H9 (cell line): Measurements from ENCODE around the gene NAA10. TPM values are rescaled to one million over a fixed set of nuclear protein-coding genes. Genes with fewer than 3 reads are reported as not detected.
A peak's percentile ranks its signal among the peaks of the same experiment; 100 is the strongest.

Experiments used
- DNase-seq: peaks from one replicate; pipeline ENCODE4 v3.0.0-alpha.2; 2017
- H2AFZ ChIP-seq: one replicate; pipeline ENCODE4 v1.6.1; 2013; ENCODE audit warnings: mild to moderate bottlenecking, low read length, control low read depth, moderate library complexity
- H2AK5ac ChIP-seq: 2 replicates; pipeline ENCODE4 v1.6.1; 2013; ENCODE audit warnings: low read length, control low read depth, mixed read lengths; ENCODE audit not compliant: insufficient read length
- H2BK120ac ChIP-seq: one replicate; pipeline ENCODE4 v1.6.1; 2013; ENCODE audit warnings: low read depth, mild to moderate bottlenecking, low read length, control low read depth, inconsistent platforms; ENCODE audit not compliant: poor library complexity, severe bottlenecking
- H2BK12ac ChIP-seq: 2 replicates; pipeline ENCODE4 v1.6.1; 2013; ENCODE audit warnings: low read length, control low read depth, mixed read lengths, low read depth; ENCODE audit not compliant: insufficient read length
- H2BK15ac ChIP-seq: 2 replicates; pipeline ENCODE4 v1.6.1; 2013; ENCODE audit warnings: low read depth, low read length, control low read depth
- H2BK20ac ChIP-seq: one replicate; pipeline ENCODE4 v1.6.1; 2013; ENCODE audit warnings: low read depth, mild to moderate bottlenecking, low read length, control low read depth, inconsistent platforms; ENCODE audit not compliant: poor library complexity, severe bottlenecking
- H2BK5ac ChIP-seq: 2 replicates; pipeline ENCODE4 v1.6.1; 2013; ENCODE audit warnings: low read length, control low read depth, mixed read lengths; ENCODE audit not compliant: insufficient read length
- H3K14ac ChIP-seq: 2 replicates; pipeline ENCODE4 v1.6.1; 2013; ENCODE audit warnings: low read length, control low read depth; ENCODE audit not compliant: insufficient read depth
- H3K18ac ChIP-seq: 2 replicates; pipeline ENCODE4 v1.6.1; 2013; ENCODE audit warnings: low read depth, mild to moderate bottlenecking, mixed read lengths, low read length, control low read depth; ENCODE audit not compliant: insufficient read length
- H3K23ac ChIP-seq: 2 replicates; pipeline ENCODE4 v1.6.1; 2013; ENCODE audit warnings: low read length, control low read depth, mixed read lengths, low read depth; ENCODE audit not compliant: insufficient read length
- H3K23me2 ChIP-seq: 2 replicates; pipeline ENCODE4 v1.6.1; 2013; ENCODE audit warnings: low read depth, mild to moderate bottlenecking, mixed read lengths, low read length, control low read depth; ENCODE audit not compliant: insufficient read length, poor library complexity, severe bottlenecking
- H3K27ac ChIP-seq: 2 replicates; pipeline ENCODE4 v1.5.1; 2013; ENCODE audit warnings: low read length, control low read depth, mixed read lengths, low read depth; ENCODE audit not compliant: insufficient read length
- H3K27me3 ChIP-seq: 2 replicates; pipeline ENCODE4 v1.6.1; 2013; ENCODE audit warnings: low read length, control low read depth, inconsistent platforms; ENCODE audit not compliant: insufficient read depth
- H3K4ac ChIP-seq: 2 replicates; pipeline ENCODE4 v1.6.1; 2013; ENCODE audit warnings: low read depth, mild to moderate bottlenecking, control low read depth, inconsistent platforms, low read length, moderate library complexity
- H3K4me1 ChIP-seq: 2 replicates; pipeline ENCODE4 v1.6.1; 2013; ENCODE audit warnings: low read length, control low read depth, inconsistent platforms; ENCODE audit not compliant: insufficient read depth
- H3K4me2 ChIP-seq: 2 replicates; pipeline ENCODE4 v1.6.1; 2013; ENCODE audit warnings: low read length, control low read depth, mixed read lengths; ENCODE audit not compliant: insufficient read length, insufficient read depth
- H3K56ac ChIP-seq: 2 replicates; pipeline ENCODE4 v1.6.1; 2013; ENCODE audit warnings: low read depth, mild to moderate bottlenecking, mixed read lengths, low read length, control low read depth; ENCODE audit not compliant: insufficient read length
- H3K79me1 ChIP-seq: 2 replicates; pipeline ENCODE4 v1.6.1; 2013; ENCODE audit warnings: low read depth, mild to moderate bottlenecking, moderate library complexity, low read length, control low read depth, inconsistent platforms; ENCODE audit not compliant: insufficient read depth, poor library complexity, severe bottlenecking
- H3K79me2 ChIP-seq: 2 replicates; pipeline ENCODE4 v1.6.1; 2013; ENCODE audit warnings: low read length, control low read depth, inconsistent platforms; ENCODE audit not compliant: insufficient read depth
- H3K9ac ChIP-seq: 2 replicates; pipeline ENCODE4 v1.6.1; 2013; ENCODE audit warnings: low read length, control low read depth, mixed read lengths; ENCODE audit not compliant: insufficient read length; ENCODE audit errors: extremely low read depth
- H3K9me3 ChIP-seq: one replicate; pipeline ENCODE4 v1.6.1; 2013; ENCODE audit warnings: low read depth, low read length, inconsistent platforms; ENCODE audit not compliant: control insufficient read depth
- H3T11ph ChIP-seq: one replicate; pipeline ENCODE4 v1.6.1; 2013; ENCODE audit warnings: mild to moderate bottlenecking, low read length, control low read depth, inconsistent platforms
- H4K20me1 ChIP-seq: one replicate; pipeline ENCODE4 v1.6.1; 2013; ENCODE audit not compliant: control insufficient read depth, insufficient read length, insufficient read depth
- H4K5ac ChIP-seq: 2 replicates; pipeline ENCODE4 v1.6.1; 2013; ENCODE audit warnings: low read depth, mild to moderate bottlenecking, mixed read lengths, low read length, control low read depth; ENCODE audit not compliant: insufficient read length
- H4K8ac ChIP-seq: replicated peaks from 2 replicates; pipeline ENCODE4 v1.6.1; 2013; ENCODE audit warnings: low read length, control low read depth, mixed read lengths, low read depth; ENCODE audit not compliant: insufficient read length
- H4K91ac ChIP-seq: 2 replicates; pipeline ENCODE4 v1.6.1; 2013; ENCODE audit warnings: low read depth, mild to moderate bottlenecking, moderate library complexity, mixed read lengths, low read length, control low read depth; ENCODE audit not compliant: insufficient read length
- H3K27ac Mint-ChIP-seq, 3 experiments: 2 replicates in 2 of 3; 3 replicates in 1 of 3; pipeline ENCODE4 v1.8.0; 2020 to 2021; ENCODE audit warnings: mixed read lengths in 3 of 3, mild to moderate bottlenecking in 1 of 3, moderate library complexity in 1 of 3
- H3K27me3 Mint-ChIP-seq: 2 replicates; pipeline ENCODE4 v1.8.0; 2021; ENCODE audit warnings: low read depth, mild to moderate bottlenecking, moderate library complexity, mixed read lengths
- H3K36me3 Mint-ChIP-seq, 3 experiments: 2 replicates in 2 of 3; 3 replicates in 1 of 3; pipeline ENCODE4 v1.8.0; 2020 to 2021; ENCODE audit warnings: low read depth in 3 of 3, mixed read lengths in 3 of 3; ENCODE audit not compliant: insufficient read depth in 1 of 3
- H3K4me1 Mint-ChIP-seq, 2 experiments: 2 replicates each; pipeline ENCODE4 v1.8.0; 2020; ENCODE audit warnings: mixed read lengths in 2 of 2
- H3K4me3 Mint-ChIP-seq, 2 experiments: 2 replicates in 1 of 2; 3 replicates in 1 of 2; pipeline ENCODE4 v1.8.0; 2020 to 2021; ENCODE audit warnings: mild to moderate bottlenecking in 2 of 2, mixed read lengths in 2 of 2, moderate library complexity in 1 of 2
- H3K9me3 Mint-ChIP-seq, 2 experiments: 2 replicates in 1 of 2; 3 replicates in 1 of 2; pipeline ENCODE4 v1.8.0; 2020; ENCODE audit warnings: mild to moderate bottlenecking in 2 of 2, mixed read lengths in 2 of 2, moderate library complexity in 1 of 2
- WGBS: extraction: QIAGEN DNeasy Blood & Tissue Kit; methylation state at CpG from one replicate; pipeline ENCODE4 v1.1.7; 2013; ENCODE audit warnings: missing lambda C conversion rate, low lambda C conversion rate, mixed read lengths; ENCODE audit not compliant: insufficient read length; ENCODE audit errors: extremely low coverage; 5-methylcytosine and 5-hydroxymethylcytosine counted together
- total RNA-seq: library from RNA; stranded (reverse); gene quantifications from 2 replicates; pipeline ENCODE4 v1.2.1, GENCODE V29; 2021
- TF ChIP-seq, protein P1 (sequence below): fragments of 200-600 bp; sonication (generic); conservative IDR thresholded peaks from 3 replicates; pipeline ENCODE4 v1.8.0; 2021; ENCODE audit warnings: antibody characterized with exemption, mild to moderate bottlenecking

NAA10 gene
- total RNA-seq, 1 experiment from 2014 or later, result 101 TPM

DNA sequence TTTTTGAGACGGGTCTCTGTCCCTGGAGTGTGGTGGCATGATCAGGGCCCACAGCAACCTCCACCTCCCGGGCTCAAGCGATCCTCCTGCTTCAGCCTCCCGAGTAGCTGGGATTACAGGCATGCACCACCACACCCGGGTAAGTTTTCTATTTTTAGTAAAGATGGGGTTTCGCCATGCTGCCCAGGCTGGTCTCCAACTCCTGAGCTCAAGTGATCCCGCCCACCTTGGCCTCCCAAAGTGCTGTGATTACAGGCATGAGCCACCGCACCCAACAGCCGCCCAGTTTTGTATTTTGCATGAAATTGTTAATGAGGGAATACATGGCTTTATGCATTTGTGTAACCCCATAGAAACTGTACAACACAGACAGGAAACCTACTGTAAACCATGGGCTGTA, 6.0 kb downstream of the NAA10 start:
- Histone ChIP-seq H2BK12ac (no peak overlapping the region), H3K4me2 (no peak overlapping the region), H2AK5ac (no peak overlapping the region), H3K4ac (no peak overlapping the region), H4K20me1 (no peaks in the 10 kb centered on the region), H2BK120ac (no peak overlapping the region), H3K9ac (no peak overlapping the region), H2AFZ (no peak overlapping the region), H2BK20ac (no peak overlapping the region), H2BK5ac (no peak overlapping the region), H2BK15ac (no peak overlapping the region), H3K4me1 (no peaks in the 10 kb centered on the region), H3K27ac (no peak overlapping the region), H3K56ac (no peak overlapping the region), H3K23me2 (peaks cover 23% of the 10 kb centered on the region), H3K79me1 (no peaks in the 10 kb centered on the region), H3K14ac (no peak overlapping the region), H3K18ac (no peak overlapping the region), H4K8ac (no peak overlapping the region), H3T11ph (no peak overlapping the region), H3K79me2 (no peaks in the 10 kb centered on the region), H3K9me3 (peaks cover 22% of the 10 kb centered on the region), H4K5ac (no peak overlapping the region), H3K23ac (no peak overlapping the region), H4K91ac (no peak overlapping the region), H3K27me3 (no peaks in the 10 kb centered on the region)
- peaks cover 6 to 30% of the 10 kb centered on the region in 2 experiments for H3K4me1 Mint-ChIP-seq
- no peak for DNase-seq
- H3K36me3 Mint-ChIP-seq, result peaks cover 19 to 44% (median 26%) of the 10 kb centered on the region in 3 experiments
- no CpG with 5 or more reads among the region's 9 CpGs for WGBS
- no peaks in the 10 kb centered on the region; the same call in 1 of the 2 replicates for H3K27me3 Mint-ChIP-seq
- H3K9me3 Mint-ChIP-seq, result peaks cover 58 to 66% of the 10 kb centered on the region in 2 experiments
- H3K27ac Mint-ChIP-seq, result peak overlapping the region in 2 of 3 experiments; percentile 35 to 97; a peak in 3 of 7 replicates
- peak overlapping the region in 1 of 2 experiments; percentile 78; a peak in 2 of 5 replicates for H3K4me3 Mint-ChIP-seq
- TF ChIP-seq, protein P1, sequence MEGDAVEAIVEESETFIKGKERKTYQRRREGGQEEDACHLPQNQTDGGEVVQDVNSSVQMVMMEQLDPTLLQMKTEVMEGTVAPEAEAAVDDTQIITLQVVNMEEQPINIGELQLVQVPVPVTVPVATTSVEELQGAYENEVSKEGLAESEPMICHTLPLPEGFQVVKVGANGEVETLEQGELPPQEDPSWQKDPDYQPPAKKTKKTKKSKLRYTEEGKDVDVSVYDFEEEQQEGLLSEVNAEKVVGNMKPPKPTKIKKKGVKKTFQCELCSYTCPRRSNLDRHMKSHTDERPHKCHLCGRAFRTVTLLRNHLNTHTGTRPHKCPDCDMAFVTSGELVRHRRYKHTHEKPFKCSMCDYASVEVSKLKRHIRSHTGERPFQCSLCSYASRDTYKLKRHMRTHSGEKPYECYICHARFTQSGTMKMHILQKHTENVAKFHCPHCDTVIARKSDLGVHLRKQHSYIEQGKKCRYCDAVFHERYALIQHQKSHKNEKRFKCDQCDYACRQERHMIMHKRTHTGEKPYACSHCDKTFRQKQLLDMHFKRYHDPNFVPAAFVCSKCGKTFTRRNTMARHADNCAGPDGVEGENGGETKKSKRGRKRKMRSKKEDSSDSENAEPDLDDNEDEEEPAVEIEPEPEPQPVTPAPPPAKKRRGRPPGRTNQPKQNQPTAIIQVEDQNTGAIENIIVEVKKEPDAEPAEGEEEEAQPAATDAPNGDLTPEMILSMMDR, result no peak
